Esophagus muscularis mucosa (tissue), 3 donors: ENCODE measurements around the gene SEC62.

Experiments used
- POLR2A ChIP-seq: fragments of 450-650 bp; IDR thresholded peaks from one replicate; pipeline ENCODE4 v1.6.1; 2017; ENCODE audit warnings: antibody characterized with exemption, moderate library complexity, mild to moderate bottlenecking, low read depth
- POLR2AphosphoS5 ChIP-seq, 2 donors: sonication (generic); formaldehyde crosslinking; IDR thresholded peaks; one replicate each; pipeline ENCODE4 v1.6.1; 2017; ENCODE audit warnings: antibody characterized with exemption in 2 of 2
- TF ChIP-seq, protein P1 (sequence below), 3 experiments: fragments of 200-600 bp in 2 of 3; fragments of 450-650 bp in 1 of 3; sonication (generic) in 2 of 3; IDR thresholded peaks; one replicate each; pipeline ENCODE4 v1.5.1; 2017 to 2019; ENCODE audit warnings: antibody characterized with exemption in 3 of 3, mild to moderate bottlenecking in 2 of 3, moderate library complexity in 1 of 3

DNA sequence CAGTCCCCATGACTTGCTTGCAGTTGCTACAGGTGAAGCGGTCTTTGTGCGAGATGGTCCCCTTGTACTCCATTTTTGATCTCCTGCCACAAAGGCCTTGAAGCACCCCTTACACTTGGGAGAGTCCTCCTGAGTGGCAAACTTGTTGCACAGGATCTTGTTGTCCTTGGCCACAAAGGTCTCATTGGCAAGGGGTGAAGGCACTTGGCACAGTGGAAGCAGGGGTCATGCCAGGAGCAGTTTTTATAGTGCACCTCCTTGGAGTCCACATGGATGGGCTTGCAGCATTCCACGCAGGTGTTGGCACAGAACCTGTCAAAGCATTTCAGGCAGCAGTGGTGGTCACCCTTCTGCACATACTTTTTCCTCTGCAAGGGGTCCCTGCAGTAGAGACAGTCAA lies 20.3 kb upstream of the SEC62 start:
- TF ChIP-seq, protein P1, sequence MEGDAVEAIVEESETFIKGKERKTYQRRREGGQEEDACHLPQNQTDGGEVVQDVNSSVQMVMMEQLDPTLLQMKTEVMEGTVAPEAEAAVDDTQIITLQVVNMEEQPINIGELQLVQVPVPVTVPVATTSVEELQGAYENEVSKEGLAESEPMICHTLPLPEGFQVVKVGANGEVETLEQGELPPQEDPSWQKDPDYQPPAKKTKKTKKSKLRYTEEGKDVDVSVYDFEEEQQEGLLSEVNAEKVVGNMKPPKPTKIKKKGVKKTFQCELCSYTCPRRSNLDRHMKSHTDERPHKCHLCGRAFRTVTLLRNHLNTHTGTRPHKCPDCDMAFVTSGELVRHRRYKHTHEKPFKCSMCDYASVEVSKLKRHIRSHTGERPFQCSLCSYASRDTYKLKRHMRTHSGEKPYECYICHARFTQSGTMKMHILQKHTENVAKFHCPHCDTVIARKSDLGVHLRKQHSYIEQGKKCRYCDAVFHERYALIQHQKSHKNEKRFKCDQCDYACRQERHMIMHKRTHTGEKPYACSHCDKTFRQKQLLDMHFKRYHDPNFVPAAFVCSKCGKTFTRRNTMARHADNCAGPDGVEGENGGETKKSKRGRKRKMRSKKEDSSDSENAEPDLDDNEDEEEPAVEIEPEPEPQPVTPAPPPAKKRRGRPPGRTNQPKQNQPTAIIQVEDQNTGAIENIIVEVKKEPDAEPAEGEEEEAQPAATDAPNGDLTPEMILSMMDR (IDR thresholded peaks at IDR 0.05), result no peak
- TF ChIP-seq POLR2AphosphoS5 (IDR thresholded peaks at IDR 0.05) (no peak), POLR2A (no peak)
